Colonic mucosa (tissue), 4 donors: ENCODE data around the gene PTTG1IP. TPM values are rescaled to one million over a fixed set of nuclear protein-coding genes. Genes with fewer than 3 reads are reported as not detected.

ENCODE experiments used
- DNase-seq: peaks from one replicate; pipeline ENCODE4 v3.0.0-alpha.2; 2020
- H3K27ac ChIP-seq: fragments of 200-600 bp; one replicate; pipeline ENCODE4 v1.8.0; 2021
- H3K27me3 ChIP-seq: fragments of 200-600 bp; one replicate; pipeline ENCODE4 v1.8.0; 2021
- H3K36me3 ChIP-seq: fragments of 200-600 bp; one replicate; pipeline ENCODE4 v1.8.0; 2021
- H3K4me1 ChIP-seq: fragments of 200-600 bp; one replicate; pipeline ENCODE4 v1.8.0; 2021; ENCODE audit warnings: mild to moderate bottlenecking
- H3K4me3 ChIP-seq: fragments of 200-600 bp; one replicate; pipeline ENCODE4 v1.8.0; 2021
- H3K9ac ChIP-seq, 2 donors: one replicate each; pipeline ENCODE4 v1.7.0; 2013; ENCODE audit warnings: control low read depth in 2 of 2, low read depth in 2 of 2, low read length in 2 of 2
- H3K9me3 ChIP-seq: fragments of 200-600 bp; one replicate; pipeline ENCODE4 v1.8.0; 2021
- CTCF ChIP-seq: fragments of 200-600 bp; IDR thresholded peaks from one replicate; pipeline ENCODE4 v1.8.0; 2022; ENCODE audit warnings: antibody characterized with exemption, mild to moderate bottlenecking
- intact Hi-C: fragments of 100-400 bp; cut with DNase I; formaldehyde crosslinking; loops from one replicate; pipeline ENCODE4 v1.14.1; 2022
- total RNA-seq, 2 donors: library from RNA; stranded (reverse); fragmentation: NEBNext Ultra II Directional in 1 of 2; extraction: Animal tissue kit (Norgen Biotek cat#: 25700) in 1 of 2; gene quantifications; one replicate each; pipeline ENCODE4 v1.2.1, GENCODE V29; 2021
- donor health status: healthy.
- donor health status: DM: no; HTN: no; CAD: no.
- donor health status: DM: no; HTN: no; CAD: no.

The PTTG1IP gene
- total RNA-seq, 2 donors from 2014 or later: 218 to 414 TPM

GRCh38 chr21:44911068-44911383 lies 37.5 kb upstream of the PTTG1IP start:
- H3K9ac ChIP-seq: peak overlapping the region in 1 of 2 donors; percentile 53
- H3K27ac ChIP-seq: peak overlapping the region; percentile 42
- H3K36me3 ChIP-seq: no peaks in the 10 kb centered on the region
- intact Hi-C loops: loop anchor here (10.0 kb wide), 1 partner anchor 106 kb away; the partner anchor contains the start of gene UBE2G2
- TF ChIP-seq CTCF: no peak
- no peaks in the 10 kb centered on the region for H3K9me3 ChIP-seq
- H3K27me3 ChIP-seq: no peaks in the 10 kb centered on the region
- peaks cover 19% of the 10 kb centered on the region for H3K4me1 ChIP-seq
- H3K4me3 ChIP-seq: no peak overlapping the region
- no peak for DNase-seq

GRCh38 chr21:44910229-44911067 lies 37.0 kb upstream of the PTTG1IP start:
- Histone ChIP-seq H3K36me3 (no peaks in the 10 kb centered on the region), H3K9ac (no peak overlapping the region), H3K9me3 (no peaks in the 10 kb centered on the region), H3K27me3 (no peaks in the 10 kb centered on the region), H3K4me3 (no peak overlapping the region), H3K4me1 (peaks cover 19% of the 10 kb centered on the region), H3K27ac (no peak overlapping the region)
- intact Hi-C loops: loop anchor here (10.0 kb wide), 1 partner anchor 106 kb away; the partner anchor contains the start of gene UBE2G2
- no peak for DNase-seq
- TF ChIP-seq CTCF: no peak

GRCh38 chr21:44909719-44910118 lies 36.2 kb upstream of the PTTG1IP start:
- no peak overlapping the region for H3K4me3 ChIP-seq
- no peak for DNase-seq

GRCh38 chr21:44908908-44909307 lies 35.4 kb upstream of the PTTG1IP start:
- peaks cover 19% of the 10 kb centered on the region for H3K4me1 ChIP-seq
- intact Hi-C loops: no loop called here
- no peak overlapping the region for H3K9ac ChIP-seq
- TF ChIP-seq CTCF: no peak
- DNase-seq: no peak
- H3K4me3 ChIP-seq: no peak overlapping the region
- H3K27me3 ChIP-seq: no peaks in the 10 kb centered on the region
- no peaks in the 10 kb centered on the region for H3K36me3 ChIP-seq
- no peaks in the 10 kb centered on the region for H3K9me3 ChIP-seq
- H3K27ac ChIP-seq: no peak overlapping the region

More at GRCh38 chr21:44909719-44910118, 36.2 kb upstream of the PTTG1IP start:
- Histone ChIP-seq H3K4me1 (peaks cover 19% of the 10 kb centered on the region), H3K27me3 (no peaks in the 10 kb centered on the region), H3K36me3 (no peaks in the 10 kb centered on the region), H3K9me3 (no peaks in the 10 kb centered on the region), H3K27ac (no peak overlapping the region), H3K9ac (no peak overlapping the region)
- intact Hi-C loops: loop anchor here (10.0 kb wide), 1 partner anchor 105 kb away; the partner anchor contains the start of gene UBE2G2
- TF ChIP-seq CTCF: no peak

GRCh38 chr21:44907966-44908895 lies 34.7 kb upstream of the PTTG1IP start:
- Histone ChIP-seq H3K4me3 (no peak overlapping the region), H3K9ac (no peak overlapping the region), H3K36me3 (no peaks in the 10 kb centered on the region), H3K9me3 (no peaks in the 10 kb centered on the region), H3K27me3 (no peaks in the 10 kb centered on the region), H3K4me1 (peaks cover 19% of the 10 kb centered on the region), H3K27ac (no peak overlapping the region)
- TF ChIP-seq CTCF: no peak
- intact Hi-C loops: no loop called here
- no peak for DNase-seq
